ENCODE measurements around the gene TMEM132A.

- no peak for TF ChIP-seq CTCF (IDR thresholded peaks at IDR 0.05)
- TF ChIP-seq EZH2 (IDR thresholded peaks at IDR 0.05) = no peak
- no peak for TF ChIP-seq EZH2phosphoT487 (IDR thresholded peaks at IDR 0.05)
These were observed 36.1 kb downstream of the TMEM132A start for GRCh38 chr11:60960405-60960804.
